DOHH2 (cell line): ENCODE data around the gene CLN6.

Experiments
- EZH2phosphoT487 ChIP-seq: fragments of 200-600 bp; sonication (generic); IDR thresholded peaks from 2 replicates; pipeline ENCODE4 v1.6.1; 2017; ENCODE audit warnings: borderline replicate concordance, mild to moderate bottlenecking, antibody characterized with exemption, low read length, moderate library complexity, mixed read lengths
- TF ChIP-seq, protein P1 (sequence below): fragments of 200-600 bp; sonication (generic); IDR thresholded peaks from one replicate; pipeline ENCODE4 v1.5.1; 2014; ENCODE audit warnings: antibody characterized with exemption, mild to moderate bottlenecking, low read depth, low read length; ENCODE audit not compliant: poor library complexity, severe bottlenecking

- TF ChIP-seq, protein P1, sequence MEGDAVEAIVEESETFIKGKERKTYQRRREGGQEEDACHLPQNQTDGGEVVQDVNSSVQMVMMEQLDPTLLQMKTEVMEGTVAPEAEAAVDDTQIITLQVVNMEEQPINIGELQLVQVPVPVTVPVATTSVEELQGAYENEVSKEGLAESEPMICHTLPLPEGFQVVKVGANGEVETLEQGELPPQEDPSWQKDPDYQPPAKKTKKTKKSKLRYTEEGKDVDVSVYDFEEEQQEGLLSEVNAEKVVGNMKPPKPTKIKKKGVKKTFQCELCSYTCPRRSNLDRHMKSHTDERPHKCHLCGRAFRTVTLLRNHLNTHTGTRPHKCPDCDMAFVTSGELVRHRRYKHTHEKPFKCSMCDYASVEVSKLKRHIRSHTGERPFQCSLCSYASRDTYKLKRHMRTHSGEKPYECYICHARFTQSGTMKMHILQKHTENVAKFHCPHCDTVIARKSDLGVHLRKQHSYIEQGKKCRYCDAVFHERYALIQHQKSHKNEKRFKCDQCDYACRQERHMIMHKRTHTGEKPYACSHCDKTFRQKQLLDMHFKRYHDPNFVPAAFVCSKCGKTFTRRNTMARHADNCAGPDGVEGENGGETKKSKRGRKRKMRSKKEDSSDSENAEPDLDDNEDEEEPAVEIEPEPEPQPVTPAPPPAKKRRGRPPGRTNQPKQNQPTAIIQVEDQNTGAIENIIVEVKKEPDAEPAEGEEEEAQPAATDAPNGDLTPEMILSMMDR = no peak
- no peak for TF ChIP-seq EZH2phosphoT487
Observed at GRCh38 chr15:68197661-68198437, 31.7 kb downstream of the CLN6 start.
